GM18520 (cell line): ENCODE data around the gene MYO7A.

Experiments
- ATAC-seq: cut with Tn5 transposase; IDR thresholded peaks from one replicate; pipeline ENCODE4 v1.9.1; 2021; ENCODE audit not compliant: unreplicated experiment

MYO7A gene

DNA sequence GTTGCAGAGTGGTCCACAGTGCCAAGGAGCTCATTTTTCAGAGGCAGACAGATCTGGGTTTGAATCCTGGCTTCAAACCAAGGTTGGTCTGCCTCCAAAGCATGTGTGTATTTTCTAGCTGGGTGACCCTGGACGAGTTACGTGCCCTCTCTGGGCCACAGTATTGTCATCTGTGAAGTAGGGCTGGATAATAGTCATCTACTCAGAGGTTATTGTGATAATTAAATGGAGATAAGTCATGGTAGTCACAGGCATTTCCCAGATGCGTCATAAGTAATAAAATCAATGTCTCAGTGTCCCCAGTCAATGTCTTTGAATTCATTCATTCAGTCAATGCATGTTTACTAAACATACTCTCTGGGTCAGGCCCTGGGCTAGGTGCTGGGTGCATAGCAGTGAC is 16.8 kb upstream of the MYO7A start:
- ATAC-seq = no peak

DNA sequence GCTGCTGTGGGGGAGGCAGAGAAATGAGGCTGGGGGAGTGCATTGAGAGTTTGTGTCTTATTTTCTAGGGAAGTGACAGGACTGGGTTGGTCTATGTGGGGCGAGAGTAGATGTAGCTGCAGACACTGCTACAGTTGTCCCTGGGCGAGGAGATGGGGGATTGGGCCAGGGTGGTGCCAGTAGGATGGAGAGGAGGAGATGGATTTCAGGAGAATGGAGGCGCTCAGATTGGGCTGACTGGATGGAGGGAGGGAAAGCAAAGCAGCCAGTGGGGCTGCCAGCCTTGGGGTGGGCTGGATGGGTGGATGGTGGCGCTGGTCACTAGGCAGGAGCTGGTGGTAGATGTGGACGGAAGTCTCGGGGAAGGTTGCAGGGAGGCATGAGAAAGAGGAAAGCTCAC is 16.1 kb upstream of the MYO7A start:
- no peak for ATAC-seq

DNA sequence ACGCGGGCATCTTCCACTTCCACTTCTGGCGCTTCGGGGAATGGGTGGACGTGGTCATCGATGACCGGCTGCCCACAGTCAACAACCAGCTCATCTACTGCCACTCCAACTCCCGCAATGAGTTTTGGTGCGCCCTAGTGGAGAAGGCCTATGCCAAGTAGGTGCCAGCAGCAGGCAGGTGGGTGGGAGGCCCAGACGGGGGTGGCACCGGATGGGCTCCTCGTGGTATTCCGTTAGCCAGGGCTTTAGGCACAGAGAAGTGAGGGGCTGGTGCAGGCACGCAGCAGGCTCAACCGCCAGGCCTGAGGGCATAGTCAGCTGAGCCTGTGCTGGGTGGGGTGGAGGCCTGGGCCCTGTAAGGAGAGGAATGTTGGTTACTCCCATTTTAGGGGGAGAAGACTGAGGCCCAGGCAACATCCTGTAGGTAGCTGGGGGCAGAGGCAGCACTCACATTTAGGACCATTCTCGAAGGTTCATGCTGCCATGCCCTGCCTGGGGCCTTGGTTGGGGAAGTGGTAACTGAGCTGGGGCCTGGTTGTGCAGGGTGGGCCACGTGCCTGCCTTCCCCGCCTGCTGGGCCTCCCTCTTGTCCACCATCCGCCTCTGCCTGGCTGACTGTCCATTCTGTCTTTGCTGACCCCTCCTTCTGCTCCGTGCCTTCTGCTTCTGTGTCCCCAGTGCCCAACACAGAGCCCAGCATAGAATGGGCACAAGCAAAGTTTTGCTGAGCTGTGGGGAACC is 15.2 kb upstream of the MYO7A start:
- ATAC-seq = no peak

DNA sequence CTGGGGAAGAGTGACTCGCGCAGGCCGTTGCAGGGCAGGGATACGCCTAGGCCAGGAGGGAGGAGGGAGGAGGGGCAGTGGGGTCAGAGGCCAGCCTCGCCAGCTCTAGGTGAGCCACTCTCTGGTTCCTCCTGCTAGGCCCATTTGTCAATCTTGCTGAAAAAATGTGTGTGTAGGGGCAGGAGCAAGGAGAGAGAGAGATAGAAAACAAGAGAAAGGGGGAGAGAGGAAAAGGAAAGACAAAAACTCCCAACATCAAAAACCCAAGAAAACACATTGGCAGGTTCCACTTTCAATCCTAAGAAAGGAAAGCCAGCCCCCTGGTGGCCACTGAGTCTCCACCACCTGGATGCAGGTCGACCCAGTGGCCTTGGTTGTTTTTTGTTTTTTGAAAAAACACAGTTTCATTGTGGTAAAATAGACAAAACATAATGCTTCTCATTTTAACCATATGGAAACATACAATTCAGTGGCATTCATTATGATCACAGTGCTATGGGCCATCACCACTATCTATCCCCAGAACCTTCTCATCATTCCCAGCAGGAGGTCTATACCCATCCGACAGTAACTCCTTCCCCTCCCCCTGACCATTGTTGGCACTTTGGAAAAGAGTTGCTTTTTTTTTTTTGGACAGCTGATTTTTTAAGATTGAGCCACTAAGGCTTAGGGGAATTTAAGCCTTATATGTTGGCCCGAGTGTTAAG is 14.5 kb upstream of the MYO7A start:
- no peak for ATAC-seq

DNA sequence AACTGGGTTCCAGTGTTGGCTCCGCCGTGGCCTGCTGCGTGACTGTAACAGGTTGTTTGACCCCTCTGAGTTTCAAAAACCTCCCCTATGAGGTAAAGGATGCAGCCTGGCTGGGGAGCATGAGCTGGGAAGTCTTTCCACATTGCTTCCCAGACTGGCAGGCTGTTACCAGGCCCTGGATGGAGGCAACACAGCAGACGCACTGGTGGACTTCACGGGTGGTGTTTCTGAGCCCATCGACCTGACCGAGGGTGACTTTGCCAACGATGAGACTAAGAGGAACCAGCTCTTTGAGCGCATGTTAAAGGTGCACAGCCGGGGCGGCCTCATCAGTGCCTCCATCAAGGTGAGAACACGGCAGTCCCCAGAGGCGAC is 14.0 kb upstream of the MYO7A start:
- ATAC-seq = no peak

DNA sequence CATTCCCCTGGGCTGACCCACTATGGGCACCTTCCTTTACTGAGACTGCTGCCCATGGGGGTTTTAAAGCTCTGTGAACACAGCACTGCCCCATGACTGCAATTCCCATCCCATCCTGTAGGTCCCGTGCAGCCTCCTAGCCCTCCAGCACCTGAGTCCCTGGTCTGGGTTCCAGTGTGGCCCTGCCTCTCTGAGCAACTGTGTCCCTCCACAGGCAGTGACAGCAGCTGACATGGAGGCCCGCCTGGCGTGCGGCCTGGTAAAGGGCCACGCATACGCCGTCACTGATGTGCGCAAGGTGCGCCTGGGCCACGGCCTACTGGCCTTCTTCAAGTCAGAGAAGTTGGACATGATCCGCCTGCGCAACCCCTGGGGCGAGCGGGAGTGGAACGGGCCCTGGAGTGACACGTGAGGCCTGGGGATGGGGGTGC is 12.8 kb upstream of the MYO7A start:
- no peak for ATAC-seq

DNA sequence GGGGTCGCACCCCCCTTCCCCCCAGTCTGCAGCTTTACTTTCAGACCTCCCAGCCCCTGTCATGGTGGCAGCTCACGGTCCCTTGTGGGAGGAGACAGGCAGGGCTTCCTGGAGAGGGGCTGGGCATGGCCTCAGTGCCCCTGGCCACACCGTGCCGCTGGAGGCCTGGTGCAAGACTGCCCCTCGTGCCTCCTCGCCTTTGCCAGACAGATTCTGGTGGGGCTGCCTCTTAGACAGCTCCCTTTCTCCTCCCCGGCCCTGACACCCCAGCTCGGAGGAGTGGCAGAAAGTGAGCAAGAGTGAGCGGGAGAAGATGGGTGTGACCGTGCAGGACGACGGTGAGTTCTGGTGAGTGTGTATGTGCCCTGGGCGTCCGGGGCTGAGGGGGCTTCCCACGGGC is 12.1 kb upstream of the MYO7A start:
- ATAC-seq = no peak

DNA sequence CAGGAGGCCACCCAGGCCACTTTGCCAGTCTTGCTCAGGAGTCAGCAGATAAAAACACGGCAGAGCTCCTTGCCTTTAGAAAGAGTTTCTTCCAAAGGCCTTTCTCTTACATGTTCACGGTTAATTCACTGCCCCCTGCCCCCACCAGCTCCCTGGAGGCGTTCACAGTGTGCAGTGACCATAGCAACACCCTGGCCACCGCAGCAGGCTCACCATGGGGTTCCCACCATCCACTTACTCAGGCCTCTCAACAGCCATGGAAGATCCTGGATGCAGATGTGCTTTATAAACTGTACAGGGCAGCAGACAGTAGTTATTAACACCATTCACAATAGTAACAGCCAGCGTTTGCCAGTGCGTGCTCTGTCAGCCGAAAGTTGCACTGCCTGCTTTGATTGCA is 10.6 kb upstream of the MYO7A start:
- ATAC-seq = no peak

DNA sequence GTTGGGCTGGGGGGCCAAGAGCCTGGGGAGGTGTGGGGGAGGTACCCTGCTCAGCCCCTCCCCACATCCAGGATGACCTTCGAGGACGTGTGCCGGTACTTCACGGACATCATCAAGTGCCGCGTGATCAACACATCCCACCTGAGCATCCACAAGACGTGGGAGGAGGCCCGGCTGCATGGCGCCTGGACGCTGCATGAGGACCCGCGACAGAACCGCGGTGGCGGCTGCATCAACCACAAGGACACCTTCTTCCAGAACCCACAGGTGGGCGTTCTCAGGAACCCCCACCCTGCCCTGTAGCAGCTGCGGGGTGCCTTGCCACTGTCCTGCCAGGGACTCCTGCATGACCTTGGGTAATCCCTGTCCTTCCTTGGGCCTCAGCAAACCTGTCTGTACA is 10.0 kb upstream of the MYO7A start:
- no peak for ATAC-seq

DNA sequence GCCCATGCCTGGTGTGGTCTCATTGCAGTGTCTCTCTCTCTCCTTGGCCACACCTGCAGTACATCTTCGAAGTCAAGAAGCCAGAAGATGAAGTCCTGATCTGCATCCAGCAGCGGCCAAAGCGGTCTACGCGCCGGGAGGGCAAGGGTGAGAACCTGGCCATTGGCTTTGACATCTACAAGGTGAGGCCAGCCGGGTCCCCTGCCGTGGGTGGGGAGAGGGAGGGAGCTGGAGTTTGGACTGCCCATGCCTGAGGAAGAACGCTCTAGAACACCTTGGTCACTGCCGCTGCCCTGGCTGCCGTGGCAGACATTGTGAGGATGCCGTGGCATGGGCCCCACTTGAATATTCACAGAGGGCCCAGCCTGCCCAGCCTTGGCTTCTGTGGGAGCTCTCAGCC is 9.1 kb upstream of the MYO7A start:
- no peak for ATAC-seq

DNA sequence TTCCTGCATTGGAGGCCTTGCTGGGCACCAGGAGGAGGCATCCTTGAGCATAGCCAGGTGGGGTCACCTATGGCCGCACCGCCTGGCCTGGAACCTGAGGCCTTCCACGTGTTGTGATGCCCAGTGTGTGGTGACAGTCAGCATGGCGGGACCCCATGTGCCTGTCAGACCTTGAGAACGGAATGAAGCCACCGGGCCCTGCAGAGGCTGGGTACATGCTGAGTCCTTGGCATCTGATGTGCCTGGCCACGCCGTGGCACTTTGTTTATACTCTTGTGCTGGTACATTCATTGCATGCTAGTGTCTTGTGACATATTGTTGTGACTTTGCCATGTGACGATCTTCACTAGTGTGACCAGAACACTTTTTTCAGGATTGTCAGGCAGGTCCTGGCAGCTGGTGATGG is 8.5 kb upstream of the MYO7A start:
- ATAC-seq = no peak

DNA sequence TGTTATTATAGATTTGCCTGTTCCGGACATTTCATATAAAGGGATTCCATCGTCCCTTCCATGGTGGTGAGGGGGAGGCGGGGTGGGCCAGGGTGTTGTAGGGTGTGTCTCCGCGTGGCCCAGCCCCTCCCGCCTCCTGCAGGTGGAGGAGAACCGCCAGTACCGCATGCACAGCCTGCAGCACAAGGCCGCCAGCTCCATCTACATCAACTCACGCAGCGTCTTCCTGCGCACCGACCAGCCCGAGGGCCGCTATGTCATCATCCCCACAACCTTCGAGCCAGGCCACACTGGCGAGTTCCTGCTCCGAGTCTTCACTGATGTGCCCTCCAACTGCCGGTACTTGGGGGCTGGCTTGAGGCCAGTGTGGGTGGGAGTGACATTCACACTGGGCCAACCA is 7.5 kb upstream of the MYO7A start:
- no peak for ATAC-seq

DNA sequence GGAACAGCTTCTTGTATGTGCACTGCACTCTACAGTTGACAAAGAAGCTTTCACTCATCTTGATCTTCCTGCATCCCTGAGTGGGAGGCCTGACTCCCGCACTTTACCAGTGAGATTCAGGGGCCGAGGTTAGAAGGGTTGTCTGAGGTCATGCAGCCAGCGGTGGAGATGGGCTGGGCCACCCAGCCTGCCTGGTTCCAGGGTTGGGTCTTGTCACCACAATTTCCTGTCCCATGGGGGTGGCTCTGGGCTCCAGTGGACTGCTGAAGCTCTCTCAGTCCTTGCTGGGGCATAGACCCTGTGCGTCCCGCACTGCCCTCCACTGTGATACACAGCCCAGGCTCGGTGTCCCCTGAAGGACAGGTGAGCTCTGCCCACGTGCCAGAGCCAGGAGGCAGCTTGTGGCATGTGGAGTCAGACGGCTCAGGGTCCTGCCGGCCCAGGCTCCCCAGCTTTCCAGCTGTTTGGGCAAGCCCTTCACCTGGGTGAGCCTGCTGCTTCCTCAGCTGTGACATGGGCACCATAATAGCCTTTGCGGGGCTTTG is 6.9 kb upstream of the MYO7A start:
- ATAC-seq = no peak

DNA sequence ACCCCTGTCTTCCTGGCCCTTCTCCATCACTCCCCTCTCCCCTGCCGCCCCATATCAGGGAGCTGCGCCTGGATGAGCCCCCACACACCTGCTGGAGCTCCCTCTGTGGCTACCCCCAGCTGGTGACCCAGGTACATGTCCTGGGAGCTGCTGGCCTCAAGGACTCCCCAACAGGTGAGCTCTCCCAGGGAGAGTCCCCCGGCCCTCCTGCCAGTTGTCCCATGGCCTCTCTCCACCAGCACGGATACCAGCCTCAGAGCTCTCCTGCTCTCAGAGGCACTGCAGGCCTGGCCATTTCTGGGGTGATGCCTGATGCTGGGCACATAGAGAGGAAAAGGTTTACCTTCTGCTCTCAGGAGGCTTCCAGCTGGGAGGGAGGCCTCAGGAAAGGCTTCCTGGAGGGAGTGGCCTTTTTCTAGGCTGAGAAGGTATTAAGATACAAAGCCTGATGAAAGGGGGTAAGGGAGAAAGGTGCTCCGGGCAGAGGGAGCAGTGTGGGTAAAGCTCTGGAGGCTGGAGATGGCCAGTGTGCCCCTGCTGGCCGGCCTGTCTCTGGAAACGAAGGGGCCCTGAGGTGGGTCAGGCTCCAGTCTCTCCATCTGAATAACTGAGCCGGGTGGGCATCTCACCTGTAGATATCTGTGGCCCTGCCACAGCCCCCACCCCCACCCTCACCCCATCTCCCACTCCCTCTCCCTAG is 6.0 kb upstream of the MYO7A start:
- no peak for ATAC-seq

DNA sequence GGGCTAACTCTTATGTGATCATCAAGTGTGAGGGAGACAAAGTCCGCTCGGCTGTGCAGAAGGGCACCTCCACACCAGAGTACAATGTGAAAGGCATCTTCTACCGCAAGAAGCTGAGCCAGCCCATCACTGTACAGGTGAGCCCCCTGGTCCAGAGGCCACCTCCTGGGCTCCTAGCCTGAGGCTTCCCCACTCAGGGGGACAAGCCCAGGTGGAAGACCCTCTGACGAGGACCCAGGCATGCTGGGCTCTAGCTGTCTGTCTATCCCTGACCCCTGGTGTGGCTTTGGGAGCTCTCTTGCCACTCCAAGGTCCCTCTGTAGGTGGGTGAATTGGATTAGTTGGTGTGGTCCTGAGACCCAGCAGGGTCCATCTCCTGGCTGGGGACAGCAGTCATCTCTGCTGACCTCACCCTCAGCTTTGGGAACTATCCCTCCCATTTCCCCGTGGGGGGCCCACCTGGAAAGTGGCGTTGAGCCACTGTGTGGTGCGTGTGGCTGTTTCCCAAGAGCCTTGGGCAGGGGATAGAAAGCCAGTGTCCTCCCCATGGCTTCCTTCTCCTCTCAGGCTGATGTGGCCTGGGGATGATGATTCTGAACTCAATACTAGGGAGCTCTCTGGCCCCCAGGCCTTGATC is 5.4 kb upstream of the MYO7A start:
- ATAC-seq = no peak

DNA sequence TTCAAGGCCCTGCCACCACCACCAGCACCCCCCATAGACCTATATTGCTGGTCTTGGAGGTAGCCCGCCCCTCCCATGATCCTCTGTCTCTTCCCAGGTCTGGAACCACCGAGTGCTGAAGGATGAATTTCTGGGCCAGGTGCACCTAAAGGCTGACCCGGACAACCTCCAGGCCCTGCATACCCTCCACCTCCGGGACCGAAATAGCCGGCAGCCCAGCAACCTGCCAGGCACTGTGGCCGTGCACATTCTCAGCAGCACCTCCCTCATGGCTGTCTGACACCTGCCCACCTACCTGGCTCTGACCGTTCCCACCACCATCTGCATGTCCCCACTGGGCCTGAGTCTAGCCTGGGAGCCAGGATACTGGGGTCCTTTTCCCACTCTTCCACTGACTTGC is 4.5 kb upstream of the MYO7A start:
- ATAC-seq = no peak

DNA sequence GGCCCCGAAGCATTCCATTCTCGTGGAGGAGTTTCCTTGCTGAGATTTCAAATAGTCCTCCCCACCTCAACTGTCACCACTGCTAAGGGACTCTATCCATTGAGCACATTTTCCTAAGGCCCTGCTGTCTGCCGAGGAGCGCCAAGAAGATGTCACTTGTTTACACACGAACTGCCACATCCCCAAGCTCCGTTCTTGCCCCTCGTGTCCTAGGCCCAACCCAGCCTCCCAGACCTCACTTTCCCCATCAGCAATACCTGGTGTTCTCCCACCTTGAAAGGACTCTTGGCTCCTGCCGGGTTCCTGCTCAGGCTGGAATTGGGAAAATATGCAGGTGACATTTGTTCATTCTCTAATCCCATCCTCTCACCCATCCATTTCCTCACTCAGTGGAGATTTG is 4.0 kb upstream of the MYO7A start:
- no peak for ATAC-seq

DNA sequence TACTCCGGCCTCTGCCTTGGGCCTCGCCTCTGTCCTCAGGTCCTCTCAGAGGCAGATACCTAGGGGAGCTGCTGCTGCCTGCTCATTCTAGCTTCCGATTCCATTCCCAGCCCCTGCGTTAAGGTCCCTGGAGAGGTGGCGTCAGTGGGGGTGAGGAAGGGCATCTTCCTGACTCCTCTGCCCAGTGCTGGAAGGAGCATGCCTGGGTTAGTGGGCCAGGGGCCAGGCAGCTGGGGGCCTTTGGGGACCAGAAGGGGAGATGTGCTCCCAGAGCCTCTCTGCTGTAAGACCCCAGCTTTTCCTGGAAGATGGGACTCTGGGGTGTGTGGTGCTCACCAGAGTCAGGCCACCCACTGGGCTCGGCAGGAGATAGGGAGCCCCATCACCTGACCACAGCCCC is 3.6 kb upstream of the MYO7A start:
- ATAC-seq = no peak

DNA sequence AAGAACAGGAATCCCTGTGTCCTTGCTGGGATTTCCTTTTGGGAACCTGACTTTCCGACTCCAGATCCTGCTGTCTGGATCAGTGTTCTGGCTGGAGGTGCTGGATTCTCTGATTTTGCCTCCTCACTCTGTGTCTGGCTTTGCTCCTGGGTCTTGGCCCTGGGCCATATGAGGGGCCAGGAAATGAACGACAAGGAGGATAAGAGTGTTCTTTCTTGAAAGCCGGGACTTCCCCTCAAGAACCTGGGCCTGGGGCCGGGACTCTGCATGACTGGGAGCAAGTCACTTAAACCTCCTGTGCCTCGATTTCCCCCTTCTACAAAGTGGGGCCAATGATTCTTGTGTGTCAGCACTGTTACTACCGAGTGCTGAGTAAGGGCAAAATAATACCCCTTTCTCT is 2.9 kb upstream of the MYO7A start:
- no peak for ATAC-seq

DNA sequence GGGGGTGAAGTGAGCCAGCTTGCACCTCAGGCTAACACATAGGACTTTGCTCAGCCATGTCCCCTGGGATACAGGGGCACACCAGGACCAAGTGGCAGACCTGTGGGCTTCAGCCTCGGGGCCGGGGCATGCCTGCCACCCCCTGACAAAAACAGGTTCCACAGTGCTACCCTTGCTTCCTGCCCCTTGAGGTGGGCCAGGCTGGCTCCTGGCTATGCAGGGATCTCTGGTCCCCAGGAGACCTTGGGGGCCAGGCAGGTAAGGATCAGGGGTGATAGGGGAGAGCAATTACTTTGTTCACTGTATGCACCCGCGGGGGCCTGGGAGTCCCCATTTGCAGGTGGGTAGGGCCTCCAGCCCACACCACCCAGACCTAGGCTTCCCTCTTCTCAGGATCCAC is 2.4 kb upstream of the MYO7A start:
- ATAC-seq = no peak

DNA sequence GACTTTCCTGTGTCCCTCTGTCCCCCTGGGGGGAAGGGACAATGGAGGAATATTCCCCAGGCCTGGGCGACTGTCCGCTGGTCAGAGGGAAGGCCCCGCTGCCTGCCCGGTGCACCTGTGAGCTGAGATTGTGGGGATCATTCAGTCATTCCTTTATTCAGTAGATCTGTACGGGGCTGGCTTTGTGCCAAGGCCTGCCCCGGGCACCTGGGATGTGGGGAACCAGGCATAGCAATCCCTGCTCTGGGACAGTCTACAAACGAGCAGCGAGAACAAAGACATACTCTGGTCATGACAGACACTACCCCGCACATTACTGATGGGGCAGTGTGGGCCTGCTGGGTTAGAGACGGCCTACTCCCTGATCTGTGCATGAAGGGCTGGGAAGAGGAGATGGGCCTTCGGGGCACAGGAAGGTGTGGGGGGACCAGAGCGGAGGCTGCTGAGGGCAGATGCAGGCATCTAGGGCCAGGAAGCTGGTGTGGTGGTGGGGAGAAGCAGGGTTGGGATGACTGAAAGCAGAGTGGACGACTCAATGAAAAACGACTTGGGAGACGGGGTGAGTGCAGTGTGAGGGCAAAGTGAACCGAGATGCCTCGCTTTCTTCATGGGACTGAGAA is 1.8 kb upstream of the MYO7A start:
- ATAC-seq = no peak
